Left lung (tissue), 10 donors: ENCODE results near the gene LCN2. TPM values are rescaled to one million over a fixed set of nuclear protein-coding genes. Genes with fewer than 3 reads are reported as not detected.

Source experiments
- ATAC-seq: fragments of 200-7000 bp; cut with Tn5 transposase; one replicate; pipeline ENCODE4 v1.9.1; 2020; ENCODE audit warnings: moderate library complexity
- DNase-seq, 4 donors: peaks; one replicate each; pipeline ENCODE4 v3.0.0-alpha.2; 2013 to 2020
- H3K27ac ChIP-seq, 2 donors: fragments of 200-600 bp; sonication (generic) in 1 of 2; one replicate each; pipeline versions ENCODE4 v1.5.0 to v1.8.0; 2020 to 2021
- H3K27me3 ChIP-seq, 2 donors: fragments of 200-600 bp; sonication (generic) in 1 of 2; one replicate each; pipeline versions ENCODE4 v1.5.0 to v1.8.0; 2020 to 2021
- H3K36me3 ChIP-seq, 2 donors: fragments of 200-600 bp; sonication (generic) in 1 of 2; one replicate each; pipeline versions ENCODE4 v1.5.0 to v1.8.0; 2020 to 2021
- H3K4me1 ChIP-seq, 2 donors: fragments of 200-600 bp; one replicate each; pipeline ENCODE4 v1.8.0; 2021
- H3K4me3 ChIP-seq, 2 donors: fragments of 200-600 bp; sonication (generic) in 1 of 2; one replicate each; pipeline versions ENCODE4 v1.5.0 to v1.8.0; 2020 to 2021; ENCODE audit warnings: mild to moderate bottlenecking in 1 of 2
- H3K9me3 ChIP-seq, 2 donors: fragments of 200-600 bp; sonication (generic) in 1 of 2; one replicate each; pipeline versions ENCODE4 v1.5.0 to v1.8.0; 2020 to 2021
- intact Hi-C, 2 donors: fragments of 100-400 bp; cut with DNase I; formaldehyde crosslinking; loops; one replicate each; pipeline versions ENCODE4 v1.11.2 to v1.14.2; 2022
- polyA plus RNA-seq, 6 donors: library from polyadenylated mRNA; unstranded; fragments of 120-200 nt; gene quantifications; one replicate each; pipeline ENCODE4 v1.2.1, GENCODE V29; 2013; ENCODE audit not compliant: insufficient read length in 6 of 6
- total RNA-seq, 2 donors: library from RNA; stranded (reverse); fragmentation: NEBNext Ultra II Directional; extraction: Animal tissue kit (Norgen Biotek cat#: 25700); gene quantifications; one replicate each; pipeline ENCODE4 v1.2.1, GENCODE V29; 2021
- TF ChIP-seq, protein P1 (sequence below), 2 donors: fragments of 200-600 bp; sonication (generic) in 1 of 2; IDR thresholded peaks; one replicate each; pipeline versions ENCODE4 v1.5.0 to v1.8.0; 2021; ENCODE audit warnings: antibody characterized with exemption in 2 of 2
- donor health status: DM: no; HTN: yes; CAD: no.
- donor health status: DM: no; HTN: no; CAD: no.

Gene LCN2
- total and polyA plus RNA-seq, 8 donors: 1.3 to 155 (median 2.4) TPM

DNA sequence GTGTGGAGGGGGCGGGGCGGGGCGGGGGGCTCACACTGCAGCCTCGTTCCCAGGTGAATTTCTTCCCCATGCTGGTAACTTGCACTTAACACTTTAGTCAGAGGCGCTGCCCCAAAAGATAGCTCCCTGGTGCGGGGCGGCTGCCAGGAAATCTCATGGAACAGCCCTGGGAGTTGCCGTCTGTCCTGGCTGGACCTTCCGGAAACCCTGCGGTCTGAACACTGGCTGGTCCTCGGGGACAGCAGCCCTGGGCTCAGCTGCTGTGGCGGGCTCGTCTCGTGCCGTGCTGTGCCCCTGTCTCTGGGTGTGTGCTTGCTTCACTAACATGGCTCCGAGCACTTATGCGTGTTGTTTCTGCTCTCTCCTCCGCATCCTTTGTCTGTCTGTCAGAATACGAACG lies 47.6 kb upstream of the LCN2 start:
- Histone ChIP-seq H3K4me1 (peaks cover 40 to 75% of the 10 kb centered on the region in 2 donors), H3K4me3 (no peak overlapping the region), H3K36me3 (peaks cover 0 to 65% of the 10 kb centered on the region in 2 donors), H3K27me3 (no peaks in the 10 kb centered on the region), H3K9me3 (no peaks in the 10 kb centered on the region), H3K27ac (peak overlapping the region in 1 of 2 donors; percentile 91)
- DNase-seq: no peak
- no peak for ATAC-seq
- intact Hi-C loops: no loop called here
- TF ChIP-seq, protein P1, sequence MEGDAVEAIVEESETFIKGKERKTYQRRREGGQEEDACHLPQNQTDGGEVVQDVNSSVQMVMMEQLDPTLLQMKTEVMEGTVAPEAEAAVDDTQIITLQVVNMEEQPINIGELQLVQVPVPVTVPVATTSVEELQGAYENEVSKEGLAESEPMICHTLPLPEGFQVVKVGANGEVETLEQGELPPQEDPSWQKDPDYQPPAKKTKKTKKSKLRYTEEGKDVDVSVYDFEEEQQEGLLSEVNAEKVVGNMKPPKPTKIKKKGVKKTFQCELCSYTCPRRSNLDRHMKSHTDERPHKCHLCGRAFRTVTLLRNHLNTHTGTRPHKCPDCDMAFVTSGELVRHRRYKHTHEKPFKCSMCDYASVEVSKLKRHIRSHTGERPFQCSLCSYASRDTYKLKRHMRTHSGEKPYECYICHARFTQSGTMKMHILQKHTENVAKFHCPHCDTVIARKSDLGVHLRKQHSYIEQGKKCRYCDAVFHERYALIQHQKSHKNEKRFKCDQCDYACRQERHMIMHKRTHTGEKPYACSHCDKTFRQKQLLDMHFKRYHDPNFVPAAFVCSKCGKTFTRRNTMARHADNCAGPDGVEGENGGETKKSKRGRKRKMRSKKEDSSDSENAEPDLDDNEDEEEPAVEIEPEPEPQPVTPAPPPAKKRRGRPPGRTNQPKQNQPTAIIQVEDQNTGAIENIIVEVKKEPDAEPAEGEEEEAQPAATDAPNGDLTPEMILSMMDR (IDR thresholded peaks at IDR 0.05): no peak

DNA sequence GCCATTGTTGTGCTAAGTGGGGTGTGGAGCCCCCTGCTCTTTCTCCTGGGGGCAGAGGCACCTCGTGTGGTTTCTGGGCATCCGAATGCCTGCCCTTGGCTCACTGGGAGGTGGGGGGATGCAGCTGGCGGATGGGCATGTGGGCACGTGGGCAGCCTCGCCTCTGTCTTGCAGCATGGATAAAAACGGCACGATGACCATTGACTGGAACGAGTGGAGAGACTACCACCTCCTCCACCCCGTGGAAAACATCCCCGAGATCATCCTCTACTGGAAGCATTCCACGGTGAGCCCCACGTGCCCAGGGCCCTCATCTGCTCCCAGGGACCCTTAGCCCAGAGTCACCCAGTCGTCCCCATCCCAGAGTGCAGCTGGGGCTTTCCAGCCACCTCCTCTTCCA lies 47.1 kb upstream of the LCN2 start:
- peaks cover 38 to 70% of the 10 kb centered on the region in 2 donors for H3K4me1 ChIP-seq
- TF ChIP-seq, protein P1 (IDR thresholded peaks at IDR 0.05): no peak
- no peak overlapping the region for H3K4me3 ChIP-seq
- DNase-seq (no peak), ATAC-seq (no peak)
- H3K27me3 ChIP-seq: no peaks in the 10 kb centered on the region
- H3K27ac ChIP-seq: no peak overlapping the region
- H3K36me3 ChIP-seq: peaks cover 0 to 70% of the 10 kb centered on the region in 2 donors
- intact Hi-C loops: no loop called here
- H3K9me3 ChIP-seq: no peaks in the 10 kb centered on the region

DNA sequence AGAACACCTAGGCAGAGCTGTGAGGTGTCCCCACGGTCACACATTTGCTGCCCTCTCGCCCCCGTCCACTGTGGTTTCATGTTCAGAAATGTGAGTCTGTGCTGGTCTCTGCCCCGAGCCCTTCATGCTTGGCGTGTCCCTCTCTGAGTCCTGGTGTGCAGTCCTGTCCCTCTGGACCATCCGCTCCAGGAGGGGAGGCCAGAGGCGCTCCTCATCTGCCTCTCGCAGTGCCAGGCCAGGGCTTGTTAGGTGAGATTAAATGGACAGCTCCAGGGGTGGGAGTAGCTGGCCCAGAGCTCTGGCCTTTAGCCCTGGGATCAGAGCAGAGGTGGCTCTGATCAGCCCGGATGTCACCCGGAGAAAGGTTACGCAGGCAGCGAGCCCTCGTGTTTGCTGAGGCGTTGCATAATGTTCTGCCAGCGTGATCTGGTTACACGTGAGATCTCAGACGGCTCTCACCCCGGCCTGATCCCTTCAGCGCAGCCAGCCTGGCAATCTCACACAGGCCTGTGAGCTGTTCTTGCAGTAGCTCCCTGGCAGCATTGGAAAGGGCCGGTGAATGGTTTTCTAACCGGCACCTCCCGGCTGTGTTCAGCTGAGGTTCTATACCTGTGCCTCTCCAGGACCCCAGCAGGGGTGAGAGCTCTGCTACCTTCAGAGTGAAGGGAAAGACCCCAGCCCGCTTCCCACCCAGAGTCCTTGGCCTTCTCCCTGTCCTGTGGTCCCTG lies 46.2 kb upstream of the LCN2 start:
- H3K4me1 ChIP-seq: peaks cover 30 to 61% of the 10 kb centered on the region in 2 donors
- intact Hi-C loops: no loop called here
- H3K27me3 ChIP-seq: no peaks in the 10 kb centered on the region
- H3K4me3 ChIP-seq: no peak overlapping the region
- TF ChIP-seq, protein P1 (IDR thresholded peaks at IDR 0.05): no peak
- peaks cover 0 to 78% of the 10 kb centered on the region in 2 donors for H3K36me3 ChIP-seq
- no peaks in the 10 kb centered on the region for H3K9me3 ChIP-seq
- no peak for ATAC-seq
- DNase-seq: no peak
- H3K27ac ChIP-seq: peak overlapping the region in 1 of 2 donors; percentile 13

- intact Hi-C loops: no loop called here
- peak in 1 of 4 donors; percentile 57 for DNase-seq
- H3K36me3 ChIP-seq: peaks cover 0 to 83% of the 10 kb centered on the region in 2 donors
- no peaks in the 10 kb centered on the region for H3K27me3 ChIP-seq
- H3K9me3 ChIP-seq: no peaks in the 10 kb centered on the region
- peaks cover 29 to 56% of the 10 kb centered on the region in 2 donors for H3K4me1 ChIP-seq
- ATAC-seq: no peak
- TF ChIP-seq, protein P1 (IDR thresholded peaks at IDR 0.05): no peak
- H3K27ac ChIP-seq: peak overlapping the region in 1 of 2 donors; percentile 13
- H3K4me3 ChIP-seq: no peak overlapping the region
Observed at GRCh38 chr9:128103589-128103962, 45.7 kb upstream of the LCN2 start.

DNA sequence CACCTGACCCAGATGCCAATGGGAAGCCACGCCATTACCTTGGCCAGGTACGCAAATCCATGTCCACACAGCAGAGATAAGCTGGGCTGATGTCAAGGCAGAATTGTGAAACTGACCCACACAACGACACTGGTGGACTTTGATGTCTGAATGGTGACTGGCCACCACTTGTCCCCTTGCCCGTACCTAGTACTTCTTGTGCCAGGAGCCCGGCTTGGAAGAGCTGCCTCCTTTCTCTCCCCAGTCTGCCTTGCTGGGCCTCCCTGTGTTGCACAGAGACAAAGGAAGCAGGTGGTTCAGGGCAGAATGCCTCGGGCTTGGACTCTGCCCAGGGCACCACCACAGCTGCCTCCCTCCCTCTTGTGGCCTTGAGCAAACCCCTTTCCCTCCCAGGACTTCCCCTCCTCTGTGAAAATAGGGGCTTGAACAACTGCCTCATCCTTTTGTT lies 45.1 kb upstream of the LCN2 start:
- ATAC-seq (no peak), DNase-seq (peak in 1 of 4 donors; percentile 32)
- no peaks in the 10 kb centered on the region for H3K9me3 ChIP-seq
- H3K36me3 ChIP-seq: peaks cover 0 to 90% of the 10 kb centered on the region in 2 donors
- H3K4me3 ChIP-seq: no peak overlapping the region
- no peak overlapping the region for H3K27ac ChIP-seq
- TF ChIP-seq, protein P1 (IDR thresholded peaks at IDR 0.05): no peak
- intact Hi-C loops: no loop called here
- peaks cover 23 to 50% of the 10 kb centered on the region in 2 donors for H3K4me1 ChIP-seq
- H3K27me3 ChIP-seq: no peaks in the 10 kb centered on the region
